Measurements from ENCODE around the gene HMGN1.

HMGN1 gene

DNA sequence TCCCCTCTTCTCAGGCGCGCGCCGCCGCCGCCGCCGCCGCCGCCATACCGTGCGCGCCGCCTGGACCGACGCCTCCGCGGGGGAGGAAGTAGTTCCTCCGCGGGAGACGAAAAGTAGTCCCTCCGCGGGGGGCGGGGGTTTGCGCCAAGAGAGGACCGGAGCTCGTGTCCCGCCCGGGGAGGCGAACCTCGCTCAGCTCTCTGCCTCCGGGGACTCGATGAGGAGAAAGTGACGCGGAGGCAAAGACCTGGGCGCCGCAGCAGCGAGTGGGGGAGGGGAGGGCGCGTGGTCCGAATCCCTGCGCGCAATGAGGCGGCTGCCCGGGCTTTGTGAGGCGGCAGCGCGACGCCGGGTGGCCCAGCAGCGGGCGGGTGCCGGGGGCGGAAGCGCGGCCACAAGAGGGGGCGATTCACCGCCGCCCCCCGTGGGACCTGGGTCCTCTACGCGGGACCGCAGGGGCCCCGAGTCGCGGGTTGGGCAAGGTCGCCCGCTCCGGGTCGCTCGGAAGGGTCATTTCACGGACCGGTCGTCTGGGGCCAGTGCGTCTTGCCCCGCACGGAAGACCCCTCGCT, 35.2 kb downstream of the HMGN1 start, which contains the start of gene BRWD1:
BRWD1 (minus strand) TSS at position 62 of the 572 bp plus-strand sequence. CDS start 141 bp downstream, outside the sequence.
- peak within 1 kb of the TSS; percentile 66 for H3K4me3 ChIP-seq (ENCODE audit: low read length)
- peak within 1 kb of the TSS; percentile 21 for H3K27ac ChIP-seq (ENCODE audit: low read length)
- peaks cover 20% of the 10 kb centered on the region for H3K36me3 ChIP-seq (ENCODE audit: control insufficient read depth, low read depth, low read length)
- peak within 1 kb of the TSS; percentile 94 for H3K9ac ChIP-seq (ENCODE audit: low read length)
- no peaks in the 10 kb centered on the region for H3K9me3 ChIP-seq (ENCODE audit: control insufficient read depth, low read depth, low read length)
- peaks cover 11% of the 10 kb centered on the region for H3K4me1 ChIP-seq (ENCODE audit: control insufficient read depth, low read depth, low read length)
- no peaks in the 10 kb centered on the region for H3K27me3 ChIP-seq (ENCODE audit: control insufficient read depth, insufficient read depth, low read length)

DNA sequence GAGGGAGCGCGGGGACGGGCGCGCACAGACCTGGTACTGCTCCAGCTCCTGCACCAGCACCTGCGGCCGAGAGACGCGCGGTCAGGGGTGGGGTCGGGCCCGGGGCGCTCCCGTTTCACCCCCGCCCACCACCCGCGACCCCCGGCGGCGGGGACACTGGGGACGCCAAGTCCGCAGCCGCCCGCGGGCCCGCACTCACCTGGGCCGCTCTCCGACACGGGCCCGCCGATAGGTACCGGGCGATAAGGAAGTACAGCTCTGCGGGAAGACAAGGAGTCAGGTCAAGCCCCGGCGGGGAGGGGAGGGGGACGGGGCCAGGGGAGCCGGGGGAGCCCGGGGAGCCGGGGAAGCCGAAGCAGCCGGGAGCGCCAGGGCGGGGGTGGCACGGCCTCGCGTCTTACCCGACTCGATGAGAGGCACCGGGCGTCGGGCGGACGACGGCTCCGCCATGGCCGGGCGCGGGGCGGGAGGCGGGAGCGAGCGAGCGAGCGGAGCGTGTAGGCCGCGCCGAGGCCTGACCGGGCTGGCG, 35.8 kb downstream of the HMGN1 start:
- Histone ChIP-seq H3K9ac (ENCODE audit: low read length) (peak overlapping the region; percentile 94), H3K27ac (ENCODE audit: low read length) (no peak overlapping the region), H3K36me3 (ENCODE audit: control insufficient read depth, low read depth, low read length) (peaks cover 22% of the 10 kb centered on the region), H3K4me3 (ENCODE audit: low read length) (peak overlapping the region; percentile 66), H3K4me1 (ENCODE audit: control insufficient read depth, low read depth, low read length) (peaks cover 11% of the 10 kb centered on the region), H3K9me3 (ENCODE audit: control insufficient read depth, low read depth, low read length) (no peaks in the 10 kb centered on the region), H3K27me3 (ENCODE audit: control insufficient read depth, insufficient read depth, low read length) (no peaks in the 10 kb centered on the region)

DNA sequence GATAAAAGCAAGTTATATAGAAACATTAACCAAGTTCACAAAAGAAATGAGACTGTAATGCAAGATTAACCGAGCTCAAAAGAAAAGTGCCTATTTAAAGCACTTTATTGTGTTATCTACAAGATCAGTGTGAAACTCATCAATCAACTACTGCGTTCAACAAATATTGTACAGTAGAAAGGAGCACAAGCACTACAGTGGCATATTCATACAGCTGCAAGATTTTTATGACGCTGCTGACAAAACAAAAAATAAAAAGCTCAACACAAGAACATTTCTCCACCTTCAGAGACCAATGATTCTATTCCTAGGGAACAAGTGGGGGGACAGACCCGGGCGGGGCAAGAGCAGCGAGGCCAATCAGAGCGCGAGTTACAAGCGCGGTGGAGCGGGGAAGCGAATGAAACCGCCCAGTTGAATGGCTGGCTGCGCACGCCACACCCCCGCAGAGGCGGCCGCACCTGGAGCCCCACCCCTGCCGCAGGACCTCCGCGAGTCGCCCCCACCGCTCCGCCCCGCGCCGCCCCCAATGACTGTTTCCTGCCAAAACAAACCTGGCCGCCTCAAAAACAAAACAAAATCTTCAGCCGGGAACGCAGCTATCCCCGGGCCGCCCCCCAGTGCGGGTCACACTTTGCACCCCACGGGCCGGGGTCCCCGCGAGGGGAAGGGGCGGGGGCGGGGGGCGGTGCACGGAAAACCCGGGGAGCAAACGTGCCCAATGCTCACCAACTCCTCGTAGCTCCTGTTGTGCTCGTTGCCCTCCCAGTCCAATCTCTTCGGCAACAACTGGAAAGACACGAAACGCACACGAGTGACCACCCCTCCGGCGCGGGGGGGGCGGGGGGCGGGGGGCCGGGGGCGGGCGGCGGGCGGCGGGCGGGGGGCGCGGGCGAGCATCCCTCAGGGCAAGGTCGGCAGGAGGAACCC, 36.5 kb downstream of the HMGN1 start:
- Histone ChIP-seq H3K4me3 (ENCODE audit: low read length) (peak overlapping the region; percentile 66), H3K9me3 (ENCODE audit: control insufficient read depth, low read depth, low read length) (no peaks in the 10 kb centered on the region), H3K36me3 (ENCODE audit: control insufficient read depth, low read depth, low read length) (peaks cover 22% of the 10 kb centered on the region), H3K27ac (ENCODE audit: low read length) (no peak overlapping the region), H3K4me1 (ENCODE audit: control insufficient read depth, low read depth, low read length) (peaks cover 11% of the 10 kb centered on the region), H3K9ac (ENCODE audit: low read length) (no peak overlapping the region), H3K27me3 (ENCODE audit: control insufficient read depth, insufficient read depth, low read length) (no peaks in the 10 kb centered on the region)

DNA sequence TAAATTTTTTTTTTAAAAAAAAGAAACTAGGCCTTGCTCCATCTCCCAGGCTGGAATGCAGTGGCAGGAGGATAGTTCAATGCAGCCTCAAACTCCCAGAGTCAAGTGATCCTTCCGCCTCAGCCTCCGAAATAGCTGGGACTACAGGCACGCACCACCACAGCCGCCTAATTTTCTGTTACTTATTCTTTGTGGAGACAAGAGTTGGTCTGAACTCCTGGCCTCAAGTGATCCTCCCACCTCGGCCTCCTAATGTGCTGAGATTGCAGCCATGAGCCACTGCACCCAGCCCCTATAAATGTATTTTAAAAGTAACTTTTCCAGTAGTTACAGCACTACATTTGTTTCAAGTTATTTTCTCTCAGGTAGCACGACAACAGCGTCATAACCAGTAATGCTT, 37.7 kb downstream of the HMGN1 start:
- Histone ChIP-seq H3K4me1 (ENCODE audit: control insufficient read depth, low read depth, low read length) (peaks cover 11% of the 10 kb centered on the region), H3K27me3 (ENCODE audit: control insufficient read depth, insufficient read depth, low read length) (no peaks in the 10 kb centered on the region), H3K4me3 (ENCODE audit: low read length) (no peak overlapping the region), H3K27ac (ENCODE audit: low read length) (no peak overlapping the region), H3K36me3 (ENCODE audit: control insufficient read depth, low read depth, low read length) (peaks cover 22% of the 10 kb centered on the region), H3K9ac (ENCODE audit: low read length) (no peak overlapping the region), H3K9me3 (ENCODE audit: control insufficient read depth, low read depth, low read length) (no peaks in the 10 kb centered on the region)

DNA sequence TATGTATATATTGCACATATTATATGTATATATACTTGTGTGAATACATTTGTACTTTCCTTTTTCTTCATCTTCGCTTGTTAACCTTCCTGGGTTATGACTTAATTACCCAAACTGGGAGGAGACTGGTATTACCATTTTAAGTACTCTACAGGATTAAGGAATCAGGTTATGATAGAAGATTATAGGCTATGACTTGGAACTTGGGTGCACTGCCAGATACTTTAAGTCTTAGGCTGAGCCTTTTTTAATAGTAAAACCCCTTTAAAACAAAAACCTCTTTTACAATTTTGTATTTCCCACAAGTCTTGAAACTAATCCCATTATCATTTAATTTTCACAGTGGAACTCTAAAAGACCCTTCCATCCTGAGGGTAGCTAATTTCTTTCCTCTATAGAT, 41.4 kb downstream of the HMGN1 start:
- peaks cover 26% of the 10 kb centered on the region for H3K36me3 ChIP-seq (ENCODE audit: control insufficient read depth, low read depth, low read length)
- H3K4me3 ChIP-seq (ENCODE audit: low read length) = no peak overlapping the region
- no peaks in the 10 kb centered on the region for H3K9me3 ChIP-seq (ENCODE audit: control insufficient read depth, low read depth, low read length)
- no peak overlapping the region for H3K27ac ChIP-seq (ENCODE audit: low read length)
- no peak overlapping the region for H3K9ac ChIP-seq (ENCODE audit: low read length)
- no peaks in the 10 kb centered on the region for H3K27me3 ChIP-seq (ENCODE audit: control insufficient read depth, insufficient read depth, low read length)
- peaks cover 6% of the 10 kb centered on the region for H3K4me1 ChIP-seq (ENCODE audit: control insufficient read depth, low read depth, low read length)

DNA sequence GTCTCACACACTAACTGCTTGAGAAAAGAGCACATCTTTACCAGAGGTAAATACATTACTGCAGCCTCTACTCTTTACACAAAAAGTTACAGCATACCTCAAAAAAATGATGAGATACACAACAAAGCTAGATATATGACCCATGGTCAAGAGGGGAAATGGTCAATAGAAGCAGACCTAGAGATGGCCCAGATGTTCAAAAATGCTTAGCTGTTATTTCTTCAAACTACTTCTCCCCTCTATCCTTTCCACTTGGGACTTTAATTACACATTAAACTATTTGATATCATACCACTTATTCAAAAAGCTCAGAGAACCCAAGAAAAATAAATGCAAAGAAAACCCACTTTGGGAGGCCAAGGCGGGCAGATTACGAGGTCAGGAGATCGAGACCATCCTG, 48.3 kb downstream of the HMGN1 start:
- no peak overlapping the region for H3K27ac ChIP-seq (ENCODE audit: low read length)
- no peaks in the 10 kb centered on the region for H3K9me3 ChIP-seq (ENCODE audit: control insufficient read depth, low read depth, low read length)
- H3K4me3 ChIP-seq (ENCODE audit: low read length) = no peak overlapping the region
- H3K36me3 ChIP-seq (ENCODE audit: control insufficient read depth, low read depth, low read length) = peaks cover 39% of the 10 kb centered on the region
- no peaks in the 10 kb centered on the region for H3K4me1 ChIP-seq (ENCODE audit: control insufficient read depth, low read depth, low read length)
- no peaks in the 10 kb centered on the region for H3K27me3 ChIP-seq (ENCODE audit: control insufficient read depth, insufficient read depth, low read length)
- no peak overlapping the region for H3K9ac ChIP-seq (ENCODE audit: low read length)

DNA sequence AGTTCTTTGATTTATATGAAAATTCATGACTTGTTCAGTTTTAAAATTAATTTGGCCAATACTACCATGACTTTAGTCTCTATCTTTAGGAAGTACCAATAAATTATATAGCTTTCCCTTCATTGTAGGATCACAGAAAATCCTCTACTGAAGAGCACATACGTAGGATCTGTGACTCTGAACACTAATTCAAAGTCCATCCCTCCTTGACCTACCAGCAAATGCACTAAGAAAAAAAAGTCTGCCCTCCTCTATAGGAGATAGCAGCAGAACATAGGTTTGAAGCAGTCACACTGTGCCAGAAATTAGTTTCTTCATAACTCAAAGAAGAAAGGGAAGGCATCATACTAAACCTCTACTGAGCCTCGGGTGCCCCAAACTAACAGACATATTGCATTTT, 52.0 kb downstream of the HMGN1 start:
- H3K27ac ChIP-seq (ENCODE audit: low read length) = no peak overlapping the region
- peaks cover 66% of the 10 kb centered on the region for H3K36me3 ChIP-seq (ENCODE audit: control insufficient read depth, low read depth, low read length)
- no peaks in the 10 kb centered on the region for H3K27me3 ChIP-seq (ENCODE audit: control insufficient read depth, insufficient read depth, low read length)
- H3K9ac ChIP-seq (ENCODE audit: low read length) = no peak overlapping the region
- no peaks in the 10 kb centered on the region for H3K9me3 ChIP-seq (ENCODE audit: control insufficient read depth, low read depth, low read length)
- no peak overlapping the region for H3K4me3 ChIP-seq (ENCODE audit: low read length)
- H3K4me1 ChIP-seq (ENCODE audit: control insufficient read depth, low read depth, low read length) = no peaks in the 10 kb centered on the region

All from iPS-18a (cell line).